Hepatocyte (in vitro differentiated cells): ENCODE measurements around the gene PABPC3. TPM values are rescaled to one million over a fixed set of nuclear protein-coding genes. Genes with fewer than 3 reads are reported as not detected.

Experiments
- DNase-seq: peaks from one replicate; pipeline ENCODE4 v3.0.0-alpha.2; 2016; ENCODE audit warnings: low spot score
- H2AFZ ChIP-seq: fragments of 200-600 bp; sonication (generic); 2 replicates; pipeline ENCODE4 v1.6.0; 2016; ENCODE audit warnings: antibody characterized with exemption, mild to moderate bottlenecking
- H3K27ac ChIP-seq: fragments of 200-600 bp; sonication (generic); 2 replicates; pipeline ENCODE4 v1.5.1; 2016; ENCODE audit warnings: mild to moderate bottlenecking
- H3K27me3 ChIP-seq: fragments of 200-600 bp; sonication (generic); 2 replicates; pipeline ENCODE4 v1.6.1; 2016
- H3K36me3 ChIP-seq: fragments of 200-600 bp; sonication (generic); replicated peaks from 2 replicates; pipeline ENCODE4 v1.5.1; 2016; ENCODE audit warnings: low read depth; ENCODE audit not compliant: insufficient read depth
- H3K4me1 ChIP-seq: fragments of 200-600 bp; sonication (generic); 2 replicates; pipeline ENCODE4 v1.5.1; 2016; ENCODE audit warnings: mild to moderate bottlenecking, moderate library complexity; ENCODE audit not compliant: insufficient read depth
- H3K4me2 ChIP-seq: fragments of 200-600 bp; sonication (generic); 2 replicates; pipeline ENCODE4 v1.6.0; 2016
- H3K4me3 ChIP-seq: fragments of 200-600 bp; sonication (generic); 2 replicates; pipeline ENCODE4 v1.5.1; 2016; ENCODE audit warnings: mild to moderate bottlenecking
- H3K79me2 ChIP-seq: fragments of 200-600 bp; sonication (generic); 2 replicates; pipeline ENCODE4 v1.6.0; 2017; ENCODE audit warnings: mild to moderate bottlenecking
- H3K9me2 ChIP-seq: fragments of 200-600 bp; sonication (generic); replicated peaks from 2 replicates; pipeline ENCODE4 v1.6.0; 2017; ENCODE audit warnings: mild to moderate bottlenecking; ENCODE audit not compliant: insufficient read depth
- H3K9me3 ChIP-seq: fragments of 200-600 bp; sonication (generic); 2 replicates; pipeline ENCODE4 v1.5.1; 2016; ENCODE audit warnings: low read depth, mild to moderate bottlenecking
- H4K20me1 ChIP-seq: fragments of 200-600 bp; sonication (generic); 2 replicates; pipeline ENCODE4 v1.6.0; 2016; ENCODE audit warnings: mild to moderate bottlenecking; ENCODE audit not compliant: insufficient read depth, poor library complexity, severe bottlenecking
- CTCF ChIP-seq: fragments of 200-600 bp; sonication (generic); IDR thresholded peaks from 2 replicates; pipeline ENCODE4 v1.5.1; 2016; ENCODE audit warnings: antibody characterized with exemption, mild to moderate bottlenecking; ENCODE audit not compliant: poor library complexity
- EZH2 ChIP-seq: fragments of 200-600 bp; sonication (generic); IDR thresholded peaks from 2 replicates; pipeline ENCODE4 v1.6.1; 2016; ENCODE audit warnings: antibody characterized with exemption, mild to moderate bottlenecking, borderline replicate concordance
- EZH2phosphoT487 ChIP-seq: fragments of 200-600 bp; sonication (generic); IDR thresholded peaks from one replicate; pipeline ENCODE4 v1.6.1; 2018; ENCODE audit warnings: antibody characterized with exemption, mild to moderate bottlenecking, low read depth, moderate library complexity; ENCODE audit not compliant: unreplicated experiment, severe bottlenecking
- WGBS: methylation state at CpG from one replicate; pipeline ENCODE4 v1.1.6; 2016; ENCODE audit warnings: low lambda C conversion rate; ENCODE audit errors: missing lambda C conversion rate; 5-methylcytosine and 5-hydroxymethylcytosine counted together
- polyA plus RNA-seq: library from polyadenylated mRNA; unstranded; fragments of >200 nt; fragmentation: Nextera tagmentation; extraction: Ambion mirVana; gene quantifications from 2 replicates; pipeline ENCODE4 v1.2.1, GENCODE V29; 2016
- small RNA-seq: library from RNA; depleted of rRNA; stranded (forward); fragments of <200 nt; gene quantifications from one replicate; pipeline ENCODE3, GENCODE V24; 2014
- total RNA-seq: library from RNA; depleted of rRNA; stranded (reverse); fragments of >200 nt; gene quantifications from 2 replicates; pipeline ENCODE4 v1.2.3, GENCODE V29; 2014

PABPC3 gene
- total and polyA plus RNA-seq, 2 experiments from 2014 or later: 0.03 to 0.11 TPM

DNA sequence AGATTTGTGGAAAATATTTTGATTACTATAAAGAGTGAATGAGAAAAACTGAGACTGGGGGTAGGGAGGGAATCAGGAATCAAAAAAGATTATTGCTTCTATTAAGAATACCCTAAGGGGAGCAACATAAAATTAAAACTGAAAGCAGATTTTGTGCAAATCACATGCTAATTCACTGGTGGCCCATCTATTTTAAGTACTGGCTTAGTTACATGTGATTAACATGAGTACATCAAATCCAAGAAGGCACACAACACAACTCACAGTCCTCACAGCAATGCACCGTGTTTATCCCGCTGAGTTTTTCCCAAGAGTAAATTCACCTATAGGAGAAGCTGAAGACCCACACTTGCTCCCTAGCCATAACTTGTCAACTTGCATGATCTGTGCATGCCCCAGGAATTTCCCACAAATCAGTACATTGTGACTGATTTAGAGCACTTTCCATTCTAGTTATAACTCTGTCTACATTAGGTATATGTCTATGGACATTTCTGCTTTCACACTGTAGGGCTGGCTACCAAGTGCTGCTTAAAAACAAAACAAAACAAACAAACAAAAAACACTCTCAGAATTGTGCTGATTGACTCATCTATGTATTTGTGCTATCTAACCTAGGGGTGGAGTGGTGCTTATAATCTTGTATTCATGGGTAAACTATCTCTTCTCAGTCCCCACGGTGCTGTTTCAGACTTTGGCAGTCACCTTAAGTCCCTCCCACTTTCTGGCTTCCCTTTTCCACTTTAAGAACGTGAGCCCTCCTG is 51.9 kb downstream of the PABPC3 start:
- no peak for TF ChIP-seq EZH2
- TF ChIP-seq EZH2phosphoT487: no peak
- no peak for TF ChIP-seq CTCF
- Histone ChIP-seq H3K4me3 (no peak overlapping the region), H3K36me3 (no peaks in the 10 kb centered on the region), H3K4me1 (no peaks in the 10 kb centered on the region), H3K27me3 (peaks cover 3% of the 10 kb centered on the region), H4K20me1 (no peaks in the 10 kb centered on the region), H2AFZ (no peak overlapping the region), H3K9me2 (no peaks in the 10 kb centered on the region), H3K9me3 (no peaks in the 10 kb centered on the region), H3K4me2 (no peak overlapping the region), H3K79me2 (no peaks in the 10 kb centered on the region), H3K27ac (no peak overlapping the region)
- DNase-seq: no peak
- WGBS: 86% methylated on average over 4 of the region's 4 CpGs

DNA sequence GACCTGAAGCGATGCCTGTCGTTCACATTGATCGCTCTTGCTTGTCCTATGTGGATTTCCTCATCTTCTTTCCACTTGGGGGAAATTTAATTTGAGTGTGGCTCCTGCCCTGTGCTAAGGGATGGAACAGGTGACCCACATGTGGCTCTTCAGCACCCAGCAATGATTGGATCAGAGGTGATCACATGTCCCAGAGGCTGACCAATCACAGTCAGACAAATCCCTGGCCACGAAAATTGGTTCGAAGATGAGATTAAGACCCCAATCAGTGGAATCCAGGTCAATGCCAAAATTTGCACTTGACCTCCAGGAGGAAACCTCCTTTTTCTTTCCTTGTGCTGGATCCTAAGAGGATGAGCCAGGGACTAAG is 52.5 kb downstream of the PABPC3 start:
- no peak overlapping the region for H3K4me2 ChIP-seq
- no peak for DNase-seq
- H3K36me3 ChIP-seq: no peaks in the 10 kb centered on the region
- H3K9me2 ChIP-seq: no peaks in the 10 kb centered on the region
- no peaks in the 10 kb centered on the region for H4K20me1 ChIP-seq
- no peak overlapping the region for H2AFZ ChIP-seq
- TF ChIP-seq EZH2phosphoT487 (no peak), CTCF (no peak), EZH2 (no peak)
- H3K4me1 ChIP-seq: no peaks in the 10 kb centered on the region
- no peaks in the 10 kb centered on the region for H3K9me3 ChIP-seq
- no peak overlapping the region for H3K4me3 ChIP-seq
- peaks cover 3% of the 10 kb centered on the region for H3K27me3 ChIP-seq
- H3K27ac ChIP-seq: no peak overlapping the region
- 98% methylated on average over 5 of the region's 5 CpGs for WGBS
- no peaks in the 10 kb centered on the region for H3K79me2 ChIP-seq

Small RNAs within 50 kb of the gene (small RNA-seq; reads per million reads assigned to genes)
- gene AL359757.2: not detected

Other genes with a start within 250 kb of the PABPC3 start
- gene AMER2, start 76.2 kb downstream of the PABPC3 start, total RNA-seq: 0.23 and 0.24 TPM in 2 replicates
- gene AMER2, start 76.2 kb downstream of the PABPC3 start, polyA plus RNA-seq: 0.02 and 0.18 TPM in 2 replicates
- 16.7 and 17.2 TPM in 2 replicates for gene MTMR6, start 191.4 kb downstream of the PABPC3 start, total RNA-seq
- gene MTMR6, start 191.4 kb downstream of the PABPC3 start, polyA plus RNA-seq: 6.9 and 10.1 TPM in 2 replicates
- 49.1 and 61.3 TPM in 2 replicates for gene NUP58, start 205.5 kb downstream of the PABPC3 start, total RNA-seq
- 16.0 and 25.4 TPM in 2 replicates for gene NUP58, start 205.5 kb downstream of the PABPC3 start, polyA plus RNA-seq